ENCODE measurements around the gene SIX3. TPM values are rescaled to one million over a fixed set of nuclear protein-coding genes. Genes with fewer than 3 reads are reported as not detected.
A peak's percentile ranks its signal among the peaks of the same experiment; 100 is the strongest.

Gene SIX3
- total RNA-seq, 4 donors from 2014 or later = 0.90 TPM; not detected in 3

GRCh38 chr2:44949329-44950151, 8.0 kb downstream of the SIX3 start:
- Histone ChIP-seq H3K36me3 (no peaks in the 10 kb centered on the region), H3K4me3 (no peak overlapping the region), H3K4me1 (peaks cover 0 to 42% (median 13%) of the 10 kb centered on the region in 4 donors), H3K27ac (no peak overlapping the region), H3K9me3 (no peaks in the 10 kb centered on the region), H3K27me3 (peaks cover 3 to 100% of the 10 kb centered on the region in 2 donors)
- TF ChIP-seq POLR2A (IDR thresholded peaks at IDR 0.05) = no peak
- no peak for TF ChIP-seq EP300 (IDR thresholded peaks at IDR 0.05)
- no peak for TF ChIP-seq CTCF (IDR thresholded peaks at IDR 0.05)
- no peak for DNase-seq (ENCODE audit: low spot score in 2 of 2)
- 13 to 14% methylated on average over 27 to 53 of the region's 54 CpGs for WGBS, 2 donors

- Histone ChIP-seq H3K9me3 (no peaks in the 10 kb centered on the region), H3K4me1 (peaks cover 0 to 49% (median 21%) of the 10 kb centered on the region in 4 donors), H3K36me3 (no peaks in the 10 kb centered on the region), H3K4me3 (no peak overlapping the region), H3K27me3 (peaks cover 3 to 100% of the 10 kb centered on the region in 2 donors), H3K27ac (no peak overlapping the region)
- no peak for TF ChIP-seq CTCF (IDR thresholded peaks at IDR 0.05)
- TF ChIP-seq EP300 (IDR thresholded peaks at IDR 0.05) = no peak
- no peak for TF ChIP-seq POLR2A (IDR thresholded peaks at IDR 0.05)
- 40 to 50% methylated on average over 3 of the region's 3 CpGs for WGBS, 2 donors
- DNase-seq (ENCODE audit: low spot score in 2 of 2) = no peak
Observed at GRCh38 chr2:44950646-44951045, 9.1 kb downstream of the SIX3 start.

GRCh38 chr2:44951124-44951523, 9.6 kb downstream of the SIX3 start:
- Histone ChIP-seq H3K9me3 (no peaks in the 10 kb centered on the region), H3K4me1 (peaks cover 0 to 53% (median 22%) of the 10 kb centered on the region in 4 donors), H3K36me3 (no peaks in the 10 kb centered on the region), H3K4me3 (no peak overlapping the region), H3K27me3 (peaks cover 3 to 100% of the 10 kb centered on the region in 2 donors), H3K27ac (no peak overlapping the region)
- no peak for DNase-seq (ENCODE audit: low spot score in 2 of 2)
- TF ChIP-seq POLR2A (IDR thresholded peaks at IDR 0.05) (no peak), CTCF (IDR thresholded peaks at IDR 0.05) (no peak), EP300 (IDR thresholded peaks at IDR 0.05) (no peak)
- WGBS, 2 donors = 73 to 75% methylated on average over 6 of the region's 6 CpGs

- H3K27ac ChIP-seq = no peak overlapping the region
- H3K27me3 ChIP-seq = peaks cover 3 to 95% of the 10 kb centered on the region in 2 donors
- DNase-seq (ENCODE audit: low spot score in 2 of 2) = no peak
- peaks cover 0 to 53% (median 22%) of the 10 kb centered on the region in 4 donors for H3K4me1 ChIP-seq
- H3K36me3 ChIP-seq = no peaks in the 10 kb centered on the region
- no peak for TF ChIP-seq CTCF (IDR thresholded peaks at IDR 0.05)
- no peak for TF ChIP-seq POLR2A (IDR thresholded peaks at IDR 0.05)
- no peak for TF ChIP-seq EP300 (IDR thresholded peaks at IDR 0.05)
- peak overlapping the region in 3 of 4 donors; percentile 13 to 45 (median 16) for H3K4me3 ChIP-seq
- 33 to 54% methylated on average over 8 of the region's 8 CpGs for WGBS, 2 donors
- no peaks in the 10 kb centered on the region for H3K9me3 ChIP-seq
Observed at GRCh38 chr2:44951714-44952113, 10.2 kb downstream of the SIX3 start.

GRCh38 chr2:44952143-44952805, 10.8 kb downstream of the SIX3 start:
- H3K9me3 ChIP-seq = no peaks in the 10 kb centered on the region
- TF ChIP-seq POLR2A (IDR thresholded peaks at IDR 0.05) (no peak), CTCF (IDR thresholded peaks at IDR 0.05) (peak; percentile 21 to 69 (median 51))
- DNase-seq (ENCODE audit: low spot score in 2 of 2) = no peak
- H3K4me3 ChIP-seq = peak overlapping the region; percentile 13 to 45 (median 18)
- 0 to 2% methylated on average over 34 to 57 of the region's 59 CpGs for WGBS, 2 donors
- no peaks in the 10 kb centered on the region for H3K36me3 ChIP-seq
- peaks cover 0 to 53% (median 22%) of the 10 kb centered on the region in 4 donors for H3K4me1 ChIP-seq
- H3K27me3 ChIP-seq = peaks cover 3 to 89% of the 10 kb centered on the region in 2 donors
- no peak overlapping the region for H3K27ac ChIP-seq
